Testis (tissue), 2 donors: Measurements from ENCODE around the gene KIF18B.

Source experiments
- CTCF ChIP-seq, 3 experiments: fragments of 450-650 bp in 2 of 3; fragments of 200-600 bp in 1 of 3; sonication (generic) in 1 of 3; IDR thresholded peaks; one replicate each; pipeline ENCODE4 v1.5.1; 2016 to 2019; ENCODE audit warnings: antibody characterized with exemption in 3 of 3, mild to moderate bottlenecking in 2 of 3, moderate library complexity in 1 of 3
- POLR2A ChIP-seq: fragments of 450-650 bp; IDR thresholded peaks from one replicate; pipeline ENCODE4 v1.6.1; 2017; ENCODE audit warnings: antibody characterized with exemption, mild to moderate bottlenecking, moderate library complexity

- peak in 2 of 3 experiments; percentile 38 to 59 for TF ChIP-seq CTCF (IDR thresholded peaks at IDR 0.05)
- no peak for TF ChIP-seq POLR2A
These were observed 48.3 kb downstream of the KIF18B start, which contains the start of gene EFTUD2 for GRCh38 chr17:44899074-44899782.
